HG02973 (cell line): ENCODE results near the gene PJA2.
A peak's percentile ranks its signal among the peaks of the same experiment; 100 is the strongest.

Experiments used
- ATAC-seq: cut with Tn5 transposase; IDR thresholded peaks from one replicate; pipeline ENCODE4 v1.9.1; 2021; ENCODE audit warnings: moderate library complexity; ENCODE audit not compliant: unreplicated experiment

Gene PJA2

GRCh38 chr5:109410389-109411148 is 795 bp upstream of the PJA2 start:
- peak; percentile 12 for ATAC-seq

DNA sequence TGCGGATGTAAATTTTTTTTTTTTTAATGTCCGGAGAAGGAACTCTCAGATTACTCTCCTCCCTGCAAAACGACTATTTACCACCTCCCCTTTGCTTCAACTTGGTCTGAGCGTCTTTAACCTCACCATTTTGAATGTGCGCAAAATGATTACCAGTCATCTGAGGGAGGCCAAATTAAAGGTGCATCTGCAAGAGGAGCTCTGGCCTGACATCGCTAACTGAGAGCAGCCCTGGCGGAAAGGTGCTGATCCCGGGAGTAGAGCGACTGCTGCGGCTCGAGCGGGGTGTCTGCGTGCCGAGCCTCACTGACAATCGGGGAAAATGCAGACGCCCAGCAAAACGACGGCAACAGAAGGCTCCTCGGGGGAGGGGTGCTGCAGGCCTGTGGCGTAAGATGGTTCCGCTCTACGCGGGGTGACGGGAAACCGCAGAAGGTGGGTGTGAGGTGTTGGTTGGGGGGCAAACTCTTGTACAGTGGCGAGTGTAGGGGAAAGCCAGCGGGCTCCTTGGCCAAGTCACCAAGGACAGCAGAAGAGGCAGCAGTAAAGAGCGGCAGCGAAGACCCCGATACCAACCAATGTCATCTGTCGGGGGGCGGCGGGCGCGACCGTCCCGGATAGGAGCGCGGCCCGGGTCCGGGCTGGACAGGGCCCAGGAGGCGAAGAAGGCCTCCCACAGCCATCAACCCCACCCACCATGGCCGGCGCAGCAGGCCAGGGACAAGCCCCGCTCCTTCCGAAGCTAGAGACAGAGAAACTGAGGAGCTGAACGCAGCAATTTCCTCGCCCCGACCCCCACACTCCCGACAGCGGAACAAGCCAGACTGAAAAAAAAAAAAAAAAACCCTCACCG is 557 bp downstream of the PJA2 start:
- peak; percentile 26 for ATAC-seq

DNA sequence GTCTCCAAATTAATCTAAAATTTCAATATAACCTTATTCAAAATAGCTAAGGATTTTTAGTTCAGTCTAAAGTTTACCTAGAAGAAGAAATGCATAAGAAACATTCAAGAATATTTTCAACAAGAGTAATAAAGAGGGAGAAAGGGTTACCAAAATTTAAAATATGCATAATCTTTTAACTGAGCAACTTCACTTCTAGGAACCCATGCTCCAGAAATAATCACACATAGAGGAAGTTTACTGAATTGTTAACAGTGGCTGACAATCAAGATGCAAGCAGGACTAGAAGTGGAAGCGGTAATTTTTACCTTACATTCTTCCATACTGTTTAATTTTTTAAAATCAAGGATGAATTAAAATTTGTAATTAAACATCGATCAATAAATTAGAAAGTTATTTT is 1.9 kb downstream of the PJA2 start:
- ATAC-seq, result no peak

DNA sequence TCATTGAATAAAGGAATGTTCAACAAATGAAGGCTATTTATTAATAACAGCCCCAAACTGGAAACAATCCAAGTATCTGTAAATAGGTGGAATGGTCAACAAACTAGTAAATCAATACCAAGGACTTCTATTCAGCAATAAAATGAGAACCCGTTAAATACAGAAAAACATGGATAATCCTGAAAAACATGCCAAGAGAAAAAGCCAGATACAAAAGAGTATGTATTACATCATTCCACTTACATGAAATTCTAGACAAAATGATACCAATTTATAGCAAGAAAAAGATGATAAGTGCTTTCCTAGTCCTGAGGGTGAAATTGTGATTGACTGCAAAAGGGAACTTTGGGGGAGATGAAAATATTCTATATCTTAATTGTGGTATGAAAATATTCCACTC is 3.1 kb downstream of the PJA2 start:
- no peak for ATAC-seq

- ATAC-seq, result no peak
Observed at GRCh38 chr5:109404428-109404960, 5.3 kb downstream of the PJA2 start.

- ATAC-seq, result no peak
Observed at GRCh38 chr5:109403469-109403868, 6.3 kb downstream of the PJA2 start.

- ATAC-seq, result no peak
Observed at GRCh38 chr5:109399092-109399759, 10.5 kb downstream of the PJA2 start.

GRCh38 chr5:109396965-109397364 is 12.8 kb downstream of the PJA2 start:
- ATAC-seq, result no peak

- no peak for ATAC-seq
Observed at GRCh38 chr5:109394806-109395205, 15.0 kb downstream of the PJA2 start.

- no peak for ATAC-seq
Observed at GRCh38 chr5:109390188-109390587, 19.6 kb downstream of the PJA2 start.

DNA sequence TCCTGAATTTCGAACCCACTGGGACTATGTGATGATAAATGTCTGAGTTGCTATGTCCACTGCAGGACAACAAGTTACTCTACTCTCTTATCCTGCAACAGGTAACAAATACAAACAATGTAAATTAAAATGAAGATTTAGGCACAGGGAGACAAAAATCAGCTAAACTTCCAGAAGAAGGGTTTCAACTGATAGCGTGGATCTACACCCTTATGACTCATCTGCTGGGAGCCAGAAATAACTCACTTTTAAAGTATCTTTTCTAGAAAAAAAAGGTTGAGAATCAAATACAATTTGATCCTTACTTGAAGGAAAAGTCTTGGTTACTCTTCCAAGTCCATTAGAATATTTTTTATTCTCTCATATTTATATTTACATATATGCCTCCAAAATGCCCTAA is 21.4 kb downstream of the PJA2 start:
- no peak for ATAC-seq

GRCh38 chr5:109387408-109387974 is 22.3 kb downstream of the PJA2 start:
- no peak for ATAC-seq

DNA sequence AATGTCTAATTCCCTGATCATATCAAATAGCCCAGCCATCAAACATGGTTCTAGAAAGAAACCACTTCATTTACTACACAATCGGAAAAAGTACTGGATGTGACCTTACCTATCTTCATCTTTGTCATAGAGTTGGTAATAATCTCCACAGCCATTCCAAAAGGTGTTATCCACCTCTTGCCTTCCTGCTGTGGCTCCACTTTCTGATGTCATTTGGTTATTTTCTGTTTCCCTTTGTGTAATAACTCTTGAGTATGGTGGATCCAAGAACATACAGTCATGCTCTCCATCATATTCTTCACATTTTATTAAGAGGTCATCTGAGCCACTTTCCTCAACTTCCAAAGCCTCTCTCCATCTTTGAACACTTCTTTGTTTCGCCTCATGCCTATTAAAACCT is 31.7 kb downstream of the PJA2 start:
- ATAC-seq, result no peak

- no peak for ATAC-seq
Observed at GRCh38 chr5:109374625-109375024, 35.1 kb downstream of the PJA2 start.

- ATAC-seq, result no peak
Observed at GRCh38 chr5:109373932-109374331, 35.8 kb downstream of the PJA2 start.

- no peak for ATAC-seq
Observed at GRCh38 chr5:109370343-109370742, 39.4 kb downstream of the PJA2 start.

GRCh38 chr5:109365653-109366052 is 44.1 kb downstream of the PJA2 start:
- no peak for ATAC-seq

GRCh38 chr5:109364977-109365376 is 44.8 kb downstream of the PJA2 start:
- no peak for ATAC-seq

DNA sequence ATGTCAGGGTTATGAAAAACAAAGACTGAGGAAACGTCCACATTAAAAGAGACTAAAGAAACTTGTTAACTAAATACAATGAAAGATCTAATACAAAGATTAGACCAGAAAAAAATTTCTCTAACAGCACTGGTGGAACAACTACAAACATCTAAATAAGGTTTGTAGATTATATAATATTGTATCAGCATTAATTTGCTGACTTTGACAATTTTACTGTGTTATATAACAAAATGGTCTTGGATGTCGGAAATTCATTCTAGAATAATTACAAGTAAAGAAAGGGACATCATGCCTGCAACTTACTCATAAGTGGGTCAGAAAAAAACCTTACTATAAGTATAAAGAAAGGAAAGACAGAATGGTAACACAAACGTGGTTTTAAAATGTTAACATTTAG is 50.1 kb downstream of the PJA2 start:
- ATAC-seq, result no peak

- no peak for ATAC-seq
Observed at GRCh38 chr5:109357807-109358206, 52.0 kb downstream of the PJA2 start.

- no peak for ATAC-seq
Observed at GRCh38 chr5:109354761-109355160, 55.0 kb downstream of the PJA2 start.
